HG03432 (cell line): ENCODE data around the gene KCNS3.
A peak's percentile ranks its signal among the peaks of the same experiment; 100 is the strongest.
"Not testable (repeated sequence)": the region's sequence is repeated elsewhere in the genome, so short reads cannot be mapped to it uniquely, and the experiment has no call there.

Experiments used
- ATAC-seq: cut with Tn5 transposase; IDR thresholded peaks from one replicate; pipeline ENCODE4 v1.9.1; 2021; ENCODE audit warnings: mild to moderate bottlenecking, moderate library complexity; ENCODE audit not compliant: unreplicated experiment

Gene KCNS3

DNA sequence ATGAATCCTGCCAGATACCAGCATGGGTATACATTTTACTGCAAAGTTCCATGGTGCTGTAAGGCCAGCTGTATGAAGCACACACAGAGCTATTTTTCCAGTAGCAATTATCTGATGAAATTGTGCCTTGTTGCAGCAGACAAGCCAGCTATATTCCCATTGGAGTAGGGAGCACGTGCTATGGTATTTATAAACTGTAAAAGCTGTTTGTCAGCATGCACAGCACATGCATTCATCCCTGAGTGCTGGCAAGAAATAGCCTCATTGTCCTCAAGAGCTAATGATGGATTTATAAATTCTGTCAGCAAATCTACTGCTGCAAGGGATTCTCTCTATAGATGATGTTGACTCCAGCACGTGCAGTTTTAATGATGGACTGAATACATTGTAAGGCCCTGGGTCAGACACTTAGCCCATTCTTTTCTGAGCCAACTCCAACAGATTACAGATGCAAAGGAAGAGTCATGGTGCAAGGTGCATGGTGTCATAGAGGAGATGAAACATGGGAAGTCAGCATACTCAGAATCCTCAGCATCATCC, 61.7 kb downstream of the KCNS3 start:
- no peak for ATAC-seq

- no peak for ATAC-seq
These were observed 65.0 kb downstream of the KCNS3 start for GRCh38 chr2:17943444-17943843.

GRCh38 chr2:17947113-17947512, 68.6 kb downstream of the KCNS3 start:
- ATAC-seq: no peak

- no peak for ATAC-seq
These were observed 71.5 kb downstream of the KCNS3 start for GRCh38 chr2:17950006-17950405.

DNA sequence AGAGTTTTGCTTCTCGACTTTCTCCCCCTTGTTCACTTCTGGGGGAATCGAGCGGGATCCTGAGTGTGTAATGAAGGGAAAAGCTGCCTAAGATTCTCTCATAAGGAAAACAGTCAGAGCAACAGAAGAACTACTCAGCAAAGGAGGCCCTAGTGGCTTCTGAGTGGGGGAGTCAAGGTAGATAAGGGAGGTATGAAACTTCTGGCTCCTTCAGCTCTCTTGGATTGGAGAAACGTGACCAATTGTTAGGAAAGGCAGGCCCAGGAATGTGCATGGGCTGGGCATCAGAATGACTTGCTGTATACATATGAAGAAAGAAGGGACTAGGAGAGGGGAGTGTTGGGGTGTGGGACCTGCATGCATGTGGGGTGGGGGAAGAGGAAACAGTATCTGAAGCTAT, 73.1 kb downstream of the KCNS3 start:
- ATAC-seq: no peak

DNA sequence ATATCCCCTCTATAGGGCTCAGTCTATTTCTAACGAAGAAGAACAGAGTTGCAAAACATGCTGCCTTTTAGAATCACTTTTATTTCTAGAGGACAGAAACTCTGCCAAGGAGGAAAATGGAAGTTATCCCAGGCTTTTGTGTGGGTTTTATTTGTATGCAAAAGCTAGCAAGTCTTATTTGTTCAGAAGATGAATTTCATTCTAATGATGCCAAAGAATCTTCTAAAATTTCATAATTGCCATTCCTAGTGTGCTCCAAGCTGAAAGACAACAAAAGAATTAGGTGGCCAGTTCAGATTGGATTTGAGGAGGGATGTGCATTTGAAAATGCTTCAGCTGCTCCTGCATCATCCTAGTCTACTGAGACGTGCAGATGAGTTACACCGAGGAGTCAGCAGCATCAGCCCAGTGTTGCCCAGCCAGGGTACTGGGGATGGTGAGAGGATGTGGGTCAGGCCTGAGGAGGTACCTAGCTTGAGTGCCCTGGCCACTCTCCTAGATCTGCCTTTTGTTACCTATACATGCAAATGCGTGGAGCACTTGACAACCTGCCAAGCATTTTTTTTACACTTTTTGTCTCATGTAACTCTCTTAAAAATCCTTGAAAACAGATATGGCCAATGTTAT, 80.1 kb downstream of the KCNS3 start:
- no peak for ATAC-seq

DNA sequence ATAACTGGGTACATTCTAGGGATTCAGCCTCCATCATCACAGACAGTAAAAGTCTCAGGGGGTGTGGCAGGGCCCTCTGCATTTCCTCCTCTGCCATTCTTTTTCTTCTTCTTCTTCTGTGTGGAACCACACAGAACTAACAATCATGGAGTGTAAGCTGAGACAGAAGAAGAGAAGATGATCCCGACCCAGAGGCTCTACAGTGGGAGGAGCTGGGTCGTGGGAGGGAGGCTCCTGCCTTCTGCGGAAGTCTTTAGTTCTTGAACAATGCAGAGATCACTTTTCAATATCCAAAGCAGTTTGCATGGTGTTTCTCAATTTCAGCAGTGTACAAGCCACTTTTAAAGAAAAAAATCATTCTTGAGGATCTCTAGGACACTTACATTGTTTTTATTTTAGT, 80.9 kb downstream of the KCNS3 start:
- ATAC-seq: no peak

- ATAC-seq: peak; percentile 75
These were observed 81.4 kb downstream of the KCNS3 start for GRCh38 chr2:17959833-17960232.

DNA sequence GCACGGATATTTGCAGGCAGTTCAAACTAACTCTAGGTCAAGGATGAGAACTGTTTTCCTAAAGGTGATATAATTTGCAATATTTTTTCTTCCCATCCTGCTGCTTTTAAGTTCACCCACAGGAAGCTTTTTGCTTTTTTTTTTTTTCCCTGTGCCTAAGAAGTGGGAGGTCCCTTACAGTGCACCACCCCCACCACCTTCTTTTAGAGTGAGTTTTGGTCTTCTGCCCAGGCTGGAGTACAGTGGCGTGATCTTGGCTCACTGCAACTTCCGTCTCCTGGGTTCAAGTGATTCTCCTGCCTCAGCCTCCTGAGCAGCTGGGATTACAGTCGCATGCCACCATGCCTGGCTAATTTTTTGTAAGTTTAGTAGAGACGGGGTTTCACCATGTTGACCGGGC, 82.5 kb downstream of the KCNS3 start:
- no peak for ATAC-seq

- ATAC-seq: no peak
These were observed 83.3 kb downstream of the KCNS3 start for GRCh38 chr2:17961789-17962188.

- no peak for ATAC-seq
These were observed 84.4 kb downstream of the KCNS3 start for GRCh38 chr2:17962876-17963275.

GRCh38 chr2:17963571-17963970, 85.1 kb downstream of the KCNS3 start:
- not testable (repeated sequence) for ATAC-seq

- ATAC-seq: no peak
These were observed 86.7 kb downstream of the KCNS3 start for GRCh38 chr2:17965196-17965595.

DNA sequence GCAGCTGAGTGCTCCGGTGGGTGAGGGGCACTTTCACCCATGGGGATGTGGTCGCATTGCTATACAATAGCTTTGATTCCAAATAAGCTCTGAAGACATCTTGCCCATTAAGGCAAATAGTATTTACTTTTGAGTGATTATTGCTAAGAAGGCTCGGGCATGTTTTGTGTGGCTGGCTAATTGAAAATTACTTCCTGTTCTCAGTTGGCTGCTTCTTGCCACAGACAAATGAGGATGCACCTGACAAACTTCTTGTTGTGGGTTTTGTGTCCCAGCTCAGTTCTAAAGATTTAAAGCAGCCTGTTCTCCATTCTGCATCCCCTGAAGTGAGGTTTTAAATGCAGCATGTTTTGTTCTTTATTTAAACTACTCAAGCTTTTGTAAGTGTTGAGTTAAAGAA, 88.3 kb downstream of the KCNS3 start:
- ATAC-seq: no peak

GRCh38 chr2:17969661-17970060, 91.2 kb downstream of the KCNS3 start:
- no peak for ATAC-seq

DNA sequence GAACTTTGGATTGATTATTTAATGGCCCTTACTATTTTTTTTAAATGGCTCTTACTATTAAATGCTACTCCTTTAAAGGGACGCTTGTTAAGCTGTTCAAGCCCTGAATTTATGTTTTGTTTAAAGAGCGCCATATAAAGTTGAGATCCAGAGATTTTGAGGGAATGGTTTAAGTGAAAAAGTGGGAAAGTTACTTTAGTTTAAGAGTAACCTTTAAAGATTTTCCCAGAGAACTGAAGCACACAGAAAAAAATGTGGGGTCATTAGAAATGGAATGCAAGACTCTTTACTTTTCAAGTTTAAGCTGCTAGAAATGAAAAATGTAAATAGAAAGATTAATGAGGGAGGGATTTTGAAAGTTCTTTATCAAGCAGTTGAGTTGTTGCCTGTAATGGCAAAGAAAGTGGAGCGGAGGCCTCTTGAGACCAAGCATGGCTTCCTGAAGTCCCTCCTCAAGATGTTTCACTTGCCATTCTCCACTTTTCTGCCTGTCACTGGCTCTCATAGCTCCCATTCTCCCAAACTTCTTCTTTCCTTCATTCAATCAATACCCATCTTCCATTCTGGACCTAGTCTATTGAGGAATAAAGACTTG, 93.2 kb downstream of the KCNS3 start:
- ATAC-seq: no peak

DNA sequence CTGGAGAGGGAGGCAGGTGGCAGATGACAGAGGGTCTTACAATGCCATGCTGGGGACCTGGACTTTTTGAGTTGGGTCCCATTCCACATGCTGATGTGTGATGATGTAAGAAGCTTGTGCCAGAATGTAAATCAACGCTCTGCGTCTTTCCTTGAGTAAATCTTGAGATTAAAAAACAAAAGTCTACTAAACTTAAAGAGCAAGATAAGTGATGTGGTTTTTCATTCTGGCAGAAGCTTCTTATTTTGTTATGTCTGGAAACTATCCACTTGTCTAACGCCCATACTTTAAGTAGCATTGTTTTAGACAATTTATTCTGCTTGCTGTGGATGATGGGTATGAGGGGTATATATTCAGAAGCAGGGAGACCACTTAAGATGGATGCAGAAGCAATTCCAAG, 94.5 kb downstream of the KCNS3 start:
- ATAC-seq: no peak

DNA sequence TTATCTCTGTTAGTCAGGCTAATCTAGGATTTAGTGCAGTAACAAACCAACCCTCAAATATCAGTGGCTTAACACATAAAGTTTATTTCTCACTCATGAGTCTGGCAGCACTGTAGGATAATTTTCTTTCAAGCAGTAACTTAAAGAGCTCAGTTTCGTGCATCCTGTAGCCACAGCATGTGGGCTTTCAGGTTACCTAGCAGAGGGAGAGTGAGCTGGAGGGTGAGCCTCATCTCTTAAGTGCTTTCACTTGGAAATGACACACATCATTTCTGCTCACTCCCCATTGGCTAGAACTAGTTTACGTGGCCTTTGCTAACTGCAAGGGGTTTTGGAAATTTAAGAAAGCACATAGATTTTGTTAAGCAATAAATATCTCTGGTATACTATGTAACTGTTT, 96.9 kb downstream of the KCNS3 start:
- no peak for ATAC-seq

DNA sequence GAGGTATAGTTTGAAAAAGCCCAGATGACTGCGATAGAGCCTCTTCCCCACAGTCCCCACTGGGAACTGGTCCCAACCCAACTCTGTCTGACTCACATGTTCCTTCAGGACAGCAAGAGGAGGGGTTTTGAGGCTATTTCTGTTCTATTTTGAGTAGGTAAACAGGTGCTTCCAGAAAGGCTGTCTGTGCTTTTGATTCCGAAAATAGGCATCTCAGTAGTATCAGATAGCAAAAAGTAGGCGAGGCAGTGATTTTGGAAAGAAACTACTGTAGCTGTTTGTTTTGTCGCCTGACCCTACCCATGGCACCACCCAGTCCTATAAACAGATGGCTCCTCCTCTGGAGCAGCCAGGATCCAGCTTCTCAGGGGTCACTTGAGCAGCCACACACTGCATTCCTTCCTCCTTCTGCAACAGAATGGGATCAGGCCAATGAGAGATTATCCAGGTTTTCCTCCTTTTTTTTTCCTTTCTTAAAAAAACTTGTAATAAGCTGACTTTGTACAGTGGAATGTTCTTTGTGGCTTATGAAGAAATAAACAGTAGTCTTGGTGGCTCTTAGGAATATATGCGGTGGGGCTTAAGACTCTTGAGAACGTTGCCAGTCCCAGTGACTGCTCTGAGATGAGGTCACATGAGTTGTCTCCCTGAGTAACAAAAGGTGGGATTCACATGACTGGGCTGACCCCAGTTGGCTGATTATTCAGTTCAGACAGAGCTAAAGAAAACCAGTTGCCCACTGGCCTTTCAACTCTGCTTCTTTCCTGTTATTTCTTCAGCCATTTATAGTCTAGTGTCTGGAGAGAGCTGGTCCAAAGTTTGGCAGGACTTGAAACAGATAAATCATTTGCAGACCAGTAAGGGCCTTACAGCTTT, 98.6 kb downstream of the KCNS3 start:
- no peak for ATAC-seq

GRCh38 chr2:17979707-17980106, 101.2 kb downstream of the KCNS3 start:
- no peak for ATAC-seq

GRCh38 chr2:17981936-17982335, 103.5 kb downstream of the KCNS3 start:
- no peak for ATAC-seq
